ENCODE measurements around the gene TVP23C.

DNA sequence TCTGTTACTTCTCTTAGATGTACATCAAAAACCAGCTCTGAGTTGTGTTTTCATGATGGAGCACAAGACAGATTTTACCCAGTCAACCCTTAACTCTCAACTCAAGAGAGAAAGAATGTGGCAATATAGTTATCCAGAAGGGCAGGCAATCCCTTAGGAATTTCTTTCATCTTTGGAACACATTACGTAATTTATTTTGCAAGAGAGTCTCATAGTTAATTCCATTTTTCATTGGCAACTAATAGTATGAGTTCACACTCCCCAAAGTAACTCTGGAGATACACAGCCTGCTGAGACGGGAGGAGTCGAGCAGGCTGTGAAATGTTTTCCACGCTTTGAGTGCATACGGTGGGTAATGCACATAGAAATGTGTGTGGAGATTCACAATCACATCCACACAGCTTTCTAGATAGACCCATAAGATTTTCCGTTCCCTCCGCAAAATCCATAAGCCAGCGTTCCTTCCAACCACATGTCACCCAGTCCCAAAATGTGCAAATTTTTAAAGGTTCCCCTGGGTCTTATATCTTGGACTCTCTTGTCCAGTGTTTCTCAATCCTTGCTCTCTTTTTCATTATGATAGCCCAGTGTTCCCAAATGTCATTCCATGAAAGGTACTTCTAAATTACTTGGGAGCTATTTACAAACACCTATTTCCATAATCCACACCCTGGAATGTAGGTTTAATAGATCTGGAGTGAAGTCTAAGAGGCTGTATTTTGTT, 87.5 kb downstream of the TVP23C start:
- TF ChIP-seq, protein P1, sequence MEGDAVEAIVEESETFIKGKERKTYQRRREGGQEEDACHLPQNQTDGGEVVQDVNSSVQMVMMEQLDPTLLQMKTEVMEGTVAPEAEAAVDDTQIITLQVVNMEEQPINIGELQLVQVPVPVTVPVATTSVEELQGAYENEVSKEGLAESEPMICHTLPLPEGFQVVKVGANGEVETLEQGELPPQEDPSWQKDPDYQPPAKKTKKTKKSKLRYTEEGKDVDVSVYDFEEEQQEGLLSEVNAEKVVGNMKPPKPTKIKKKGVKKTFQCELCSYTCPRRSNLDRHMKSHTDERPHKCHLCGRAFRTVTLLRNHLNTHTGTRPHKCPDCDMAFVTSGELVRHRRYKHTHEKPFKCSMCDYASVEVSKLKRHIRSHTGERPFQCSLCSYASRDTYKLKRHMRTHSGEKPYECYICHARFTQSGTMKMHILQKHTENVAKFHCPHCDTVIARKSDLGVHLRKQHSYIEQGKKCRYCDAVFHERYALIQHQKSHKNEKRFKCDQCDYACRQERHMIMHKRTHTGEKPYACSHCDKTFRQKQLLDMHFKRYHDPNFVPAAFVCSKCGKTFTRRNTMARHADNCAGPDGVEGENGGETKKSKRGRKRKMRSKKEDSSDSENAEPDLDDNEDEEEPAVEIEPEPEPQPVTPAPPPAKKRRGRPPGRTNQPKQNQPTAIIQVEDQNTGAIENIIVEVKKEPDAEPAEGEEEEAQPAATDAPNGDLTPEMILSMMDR (IDR thresholded peaks at IDR 0.05), result no peak
- no peak for TF ChIP-seq POLR2A (IDR thresholded peaks at IDR 0.05)

All from uterus (tissue), 2 donors.